ENCODE data around the gene AHSA1.

GRCh38 chr14:77478796-77479195 lies 20.9 kb downstream of the AHSA1 start:
- TF ChIP-seq, protein P1, sequence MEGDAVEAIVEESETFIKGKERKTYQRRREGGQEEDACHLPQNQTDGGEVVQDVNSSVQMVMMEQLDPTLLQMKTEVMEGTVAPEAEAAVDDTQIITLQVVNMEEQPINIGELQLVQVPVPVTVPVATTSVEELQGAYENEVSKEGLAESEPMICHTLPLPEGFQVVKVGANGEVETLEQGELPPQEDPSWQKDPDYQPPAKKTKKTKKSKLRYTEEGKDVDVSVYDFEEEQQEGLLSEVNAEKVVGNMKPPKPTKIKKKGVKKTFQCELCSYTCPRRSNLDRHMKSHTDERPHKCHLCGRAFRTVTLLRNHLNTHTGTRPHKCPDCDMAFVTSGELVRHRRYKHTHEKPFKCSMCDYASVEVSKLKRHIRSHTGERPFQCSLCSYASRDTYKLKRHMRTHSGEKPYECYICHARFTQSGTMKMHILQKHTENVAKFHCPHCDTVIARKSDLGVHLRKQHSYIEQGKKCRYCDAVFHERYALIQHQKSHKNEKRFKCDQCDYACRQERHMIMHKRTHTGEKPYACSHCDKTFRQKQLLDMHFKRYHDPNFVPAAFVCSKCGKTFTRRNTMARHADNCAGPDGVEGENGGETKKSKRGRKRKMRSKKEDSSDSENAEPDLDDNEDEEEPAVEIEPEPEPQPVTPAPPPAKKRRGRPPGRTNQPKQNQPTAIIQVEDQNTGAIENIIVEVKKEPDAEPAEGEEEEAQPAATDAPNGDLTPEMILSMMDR (IDR thresholded peaks at IDR 0.05 in 2 of 3, conservative IDR thresholded peaks at IDR 0.05 in 1 of 3; ENCODE audit: control insufficient read depth in 2 of 3, extremely low read depth in 1 of 3, insufficient read depth in 1 of 3, low read depth in 3 of 3, low read length in 3 of 3), result no peak
- TF ChIP-seq ZNF274 (IDR thresholded peaks at IDR 0.05; ENCODE audit: insufficient read depth, insufficient read length), result no peak
- TF ChIP-seq POU2F2 (IDR thresholded peaks at IDR 0.05; ENCODE audit: borderline replicate concordance, low read depth, low read length), result no peak

Data from GM12878 (cell line).